H1 (cell line): ENCODE data around the gene RAD9A.

Experiments
- BRCA1 ChIP-seq: IDR thresholded peaks from 2 replicates; pipeline ENCODE4 v1.6.1; 2012; ENCODE audit warnings: low read depth, low read length, improper control_type of control experiment
- CHD1 ChIP-seq: IDR thresholded peaks from 2 replicates; pipeline ENCODE4 v1.6.1; 2012; ENCODE audit warnings: low read depth, low read length, improper control_type of control experiment
- CREB1 ChIP-seq: IDR thresholded peaks from 2 replicates; pipeline ENCODE4 v1.6.1; 2012; ENCODE audit warnings: inconsistent platforms
- HDAC2 ChIP-seq, 2 experiments: fragments of 300-600 bp in 1 of 2; sonication (generic) in 1 of 2; IDR thresholded peaks; 2 replicates each; pipeline ENCODE4 v1.6.1; 2011 to 2012; ENCODE audit warnings: low read depth in 2 of 2, low read length in 2 of 2, mild to moderate bottlenecking in 2 of 2, moderate library complexity in 2 of 2, borderline replicate concordance in 1 of 2, inconsistent platforms in 1 of 2
- JUND ChIP-seq: IDR thresholded peaks from 2 replicates; pipeline ENCODE4 v1.6.1; 2011; ENCODE audit warnings: mild to moderate bottlenecking, improper control_type of control experiment, low read length
- KDM1A ChIP-seq: fragments of 200-600, 300-600 bp; sonication (generic); IDR thresholded peaks from 2 replicates; pipeline ENCODE4 v1.7.1; 2016; ENCODE audit warnings: mild to moderate bottlenecking, low read length, borderline replicate concordance
- POLR2A ChIP-seq, 2 experiments: IDR thresholded peaks; 1 replicate in 1 of 2; 2 replicates in 1 of 2; pipeline ENCODE4 v1.6.1; 2011; ENCODE audit warnings: low read depth in 2 of 2, low read length in 2 of 2, mild to moderate bottlenecking in 2 of 2; ENCODE audit errors: control extremely low read depth in 1 of 2
- POLR2AphosphoS5 ChIP-seq: IDR thresholded peaks from 2 replicates; pipeline ENCODE4 v1.6.1; 2011; ENCODE audit warnings: low read depth, low read length
- RAD21 ChIP-seq, 2 experiments: IDR thresholded peaks in 1 of 2; conservative IDR thresholded peaks in 1 of 2; 2 replicates each; pipeline ENCODE4 v1.6.1; 2011; ENCODE audit warnings: low read depth in 2 of 2, low read length in 2 of 2, improper control_type of control experiment in 1 of 2, inconsistent platforms in 1 of 2, mild to moderate bottlenecking in 1 of 2, moderate library complexity in 1 of 2
- SAP30 ChIP-seq: fragments of 300-600 bp; sonication (generic); IDR thresholded peaks from 2 replicates; pipeline ENCODE4 v1.7.1; 2012; ENCODE audit warnings: low read length, moderate library complexity, mild to moderate bottlenecking, inconsistent platforms; ENCODE audit not compliant: insufficient read depth, insufficient replicate concordance
- TCF12 ChIP-seq: IDR thresholded peaks from 2 replicates; pipeline ENCODE4 v1.6.1; 2011; ENCODE audit warnings: low read depth, mild to moderate bottlenecking, low read length
- TF ChIP-seq, protein P1 (sequence below), 3 experiments: IDR thresholded peaks; 1 replicate in 2 of 3; 2 replicates in 1 of 3; pipeline versions ENCODE4 v1.5.1 to v1.6.1; 2011; ENCODE audit warnings: low read length in 3 of 3, mild to moderate bottlenecking in 3 of 3, inconsistent platforms in 2 of 3, low read depth in 1 of 3, moderate library complexity in 1 of 3; ENCODE audit not compliant: insufficient read depth in 1 of 3; ENCODE audit errors: control extremely low read depth in 1 of 3
- TF ChIP-seq, protein P2 (sequence below): fragments of 300-600 bp; sonication (generic); IDR thresholded peaks from 2 replicates; pipeline ENCODE4 v1.7.1; 2012; ENCODE audit warnings: low read length, moderate library complexity, mild to moderate bottlenecking, inconsistent platforms; ENCODE audit not compliant: insufficient replicate concordance
- TF ChIP-seq, protein P3 (sequence below): IDR thresholded peaks from 2 replicates; pipeline ENCODE4 v1.6.1; 2012; ENCODE audit warnings: inconsistent platforms

DNA sequence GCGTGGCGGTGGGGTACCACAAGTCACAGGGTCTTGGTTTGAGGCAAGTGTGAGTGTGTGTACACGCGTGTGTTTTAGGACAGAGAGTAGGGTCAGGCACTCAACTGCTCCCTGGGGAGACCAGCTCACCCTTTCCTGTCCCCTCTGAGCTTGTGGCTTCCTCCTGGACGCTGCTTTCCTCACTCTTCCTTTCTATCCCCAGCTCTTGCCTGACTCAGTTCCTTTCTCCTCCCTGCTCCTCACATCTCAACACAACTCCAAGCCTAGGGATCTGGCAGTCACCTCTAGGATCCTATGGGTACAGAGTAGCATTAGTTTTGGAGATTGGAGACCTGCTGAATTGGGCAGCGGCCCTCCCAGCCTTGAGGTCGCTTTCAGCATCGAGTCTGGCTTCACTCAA, 22.5 kb upstream of the RAD9A start:
- TF ChIP-seq KDM1A (no peak), CREB1 (no peak), TCF12 (no peak), CHD1 (no peak), JUND (no peak), POLR2A (IDR thresholded peaks at IDR 0.05; ENCODE audit: control extremely low read depth in 1 of 2, low read depth in 2 of 2, low read length in 2 of 2) (no peak), POLR2AphosphoS5 (no peak), RAD21 (IDR thresholded peaks at IDR 0.05 in 1 of 2, conservative IDR thresholded peaks at IDR 0.05 in 1 of 2; ENCODE audit: low read depth in 2 of 2, low read length in 2 of 2) (no peak), SAP30 (no peak), HDAC2 (IDR thresholded peaks at IDR 0.05; ENCODE audit: borderline replicate concordance in 1 of 2, low read depth in 2 of 2, low read length in 2 of 2) (no peak), BRCA1 (no peak)
- TF ChIP-seq, protein P1, sequence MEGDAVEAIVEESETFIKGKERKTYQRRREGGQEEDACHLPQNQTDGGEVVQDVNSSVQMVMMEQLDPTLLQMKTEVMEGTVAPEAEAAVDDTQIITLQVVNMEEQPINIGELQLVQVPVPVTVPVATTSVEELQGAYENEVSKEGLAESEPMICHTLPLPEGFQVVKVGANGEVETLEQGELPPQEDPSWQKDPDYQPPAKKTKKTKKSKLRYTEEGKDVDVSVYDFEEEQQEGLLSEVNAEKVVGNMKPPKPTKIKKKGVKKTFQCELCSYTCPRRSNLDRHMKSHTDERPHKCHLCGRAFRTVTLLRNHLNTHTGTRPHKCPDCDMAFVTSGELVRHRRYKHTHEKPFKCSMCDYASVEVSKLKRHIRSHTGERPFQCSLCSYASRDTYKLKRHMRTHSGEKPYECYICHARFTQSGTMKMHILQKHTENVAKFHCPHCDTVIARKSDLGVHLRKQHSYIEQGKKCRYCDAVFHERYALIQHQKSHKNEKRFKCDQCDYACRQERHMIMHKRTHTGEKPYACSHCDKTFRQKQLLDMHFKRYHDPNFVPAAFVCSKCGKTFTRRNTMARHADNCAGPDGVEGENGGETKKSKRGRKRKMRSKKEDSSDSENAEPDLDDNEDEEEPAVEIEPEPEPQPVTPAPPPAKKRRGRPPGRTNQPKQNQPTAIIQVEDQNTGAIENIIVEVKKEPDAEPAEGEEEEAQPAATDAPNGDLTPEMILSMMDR (IDR thresholded peaks at IDR 0.05; ENCODE audit: control extremely low read depth in 1 of 3, insufficient read depth in 1 of 3, low read depth in 1 of 3, low read length in 3 of 3), result no peak
- TF ChIP-seq, protein P2, sequence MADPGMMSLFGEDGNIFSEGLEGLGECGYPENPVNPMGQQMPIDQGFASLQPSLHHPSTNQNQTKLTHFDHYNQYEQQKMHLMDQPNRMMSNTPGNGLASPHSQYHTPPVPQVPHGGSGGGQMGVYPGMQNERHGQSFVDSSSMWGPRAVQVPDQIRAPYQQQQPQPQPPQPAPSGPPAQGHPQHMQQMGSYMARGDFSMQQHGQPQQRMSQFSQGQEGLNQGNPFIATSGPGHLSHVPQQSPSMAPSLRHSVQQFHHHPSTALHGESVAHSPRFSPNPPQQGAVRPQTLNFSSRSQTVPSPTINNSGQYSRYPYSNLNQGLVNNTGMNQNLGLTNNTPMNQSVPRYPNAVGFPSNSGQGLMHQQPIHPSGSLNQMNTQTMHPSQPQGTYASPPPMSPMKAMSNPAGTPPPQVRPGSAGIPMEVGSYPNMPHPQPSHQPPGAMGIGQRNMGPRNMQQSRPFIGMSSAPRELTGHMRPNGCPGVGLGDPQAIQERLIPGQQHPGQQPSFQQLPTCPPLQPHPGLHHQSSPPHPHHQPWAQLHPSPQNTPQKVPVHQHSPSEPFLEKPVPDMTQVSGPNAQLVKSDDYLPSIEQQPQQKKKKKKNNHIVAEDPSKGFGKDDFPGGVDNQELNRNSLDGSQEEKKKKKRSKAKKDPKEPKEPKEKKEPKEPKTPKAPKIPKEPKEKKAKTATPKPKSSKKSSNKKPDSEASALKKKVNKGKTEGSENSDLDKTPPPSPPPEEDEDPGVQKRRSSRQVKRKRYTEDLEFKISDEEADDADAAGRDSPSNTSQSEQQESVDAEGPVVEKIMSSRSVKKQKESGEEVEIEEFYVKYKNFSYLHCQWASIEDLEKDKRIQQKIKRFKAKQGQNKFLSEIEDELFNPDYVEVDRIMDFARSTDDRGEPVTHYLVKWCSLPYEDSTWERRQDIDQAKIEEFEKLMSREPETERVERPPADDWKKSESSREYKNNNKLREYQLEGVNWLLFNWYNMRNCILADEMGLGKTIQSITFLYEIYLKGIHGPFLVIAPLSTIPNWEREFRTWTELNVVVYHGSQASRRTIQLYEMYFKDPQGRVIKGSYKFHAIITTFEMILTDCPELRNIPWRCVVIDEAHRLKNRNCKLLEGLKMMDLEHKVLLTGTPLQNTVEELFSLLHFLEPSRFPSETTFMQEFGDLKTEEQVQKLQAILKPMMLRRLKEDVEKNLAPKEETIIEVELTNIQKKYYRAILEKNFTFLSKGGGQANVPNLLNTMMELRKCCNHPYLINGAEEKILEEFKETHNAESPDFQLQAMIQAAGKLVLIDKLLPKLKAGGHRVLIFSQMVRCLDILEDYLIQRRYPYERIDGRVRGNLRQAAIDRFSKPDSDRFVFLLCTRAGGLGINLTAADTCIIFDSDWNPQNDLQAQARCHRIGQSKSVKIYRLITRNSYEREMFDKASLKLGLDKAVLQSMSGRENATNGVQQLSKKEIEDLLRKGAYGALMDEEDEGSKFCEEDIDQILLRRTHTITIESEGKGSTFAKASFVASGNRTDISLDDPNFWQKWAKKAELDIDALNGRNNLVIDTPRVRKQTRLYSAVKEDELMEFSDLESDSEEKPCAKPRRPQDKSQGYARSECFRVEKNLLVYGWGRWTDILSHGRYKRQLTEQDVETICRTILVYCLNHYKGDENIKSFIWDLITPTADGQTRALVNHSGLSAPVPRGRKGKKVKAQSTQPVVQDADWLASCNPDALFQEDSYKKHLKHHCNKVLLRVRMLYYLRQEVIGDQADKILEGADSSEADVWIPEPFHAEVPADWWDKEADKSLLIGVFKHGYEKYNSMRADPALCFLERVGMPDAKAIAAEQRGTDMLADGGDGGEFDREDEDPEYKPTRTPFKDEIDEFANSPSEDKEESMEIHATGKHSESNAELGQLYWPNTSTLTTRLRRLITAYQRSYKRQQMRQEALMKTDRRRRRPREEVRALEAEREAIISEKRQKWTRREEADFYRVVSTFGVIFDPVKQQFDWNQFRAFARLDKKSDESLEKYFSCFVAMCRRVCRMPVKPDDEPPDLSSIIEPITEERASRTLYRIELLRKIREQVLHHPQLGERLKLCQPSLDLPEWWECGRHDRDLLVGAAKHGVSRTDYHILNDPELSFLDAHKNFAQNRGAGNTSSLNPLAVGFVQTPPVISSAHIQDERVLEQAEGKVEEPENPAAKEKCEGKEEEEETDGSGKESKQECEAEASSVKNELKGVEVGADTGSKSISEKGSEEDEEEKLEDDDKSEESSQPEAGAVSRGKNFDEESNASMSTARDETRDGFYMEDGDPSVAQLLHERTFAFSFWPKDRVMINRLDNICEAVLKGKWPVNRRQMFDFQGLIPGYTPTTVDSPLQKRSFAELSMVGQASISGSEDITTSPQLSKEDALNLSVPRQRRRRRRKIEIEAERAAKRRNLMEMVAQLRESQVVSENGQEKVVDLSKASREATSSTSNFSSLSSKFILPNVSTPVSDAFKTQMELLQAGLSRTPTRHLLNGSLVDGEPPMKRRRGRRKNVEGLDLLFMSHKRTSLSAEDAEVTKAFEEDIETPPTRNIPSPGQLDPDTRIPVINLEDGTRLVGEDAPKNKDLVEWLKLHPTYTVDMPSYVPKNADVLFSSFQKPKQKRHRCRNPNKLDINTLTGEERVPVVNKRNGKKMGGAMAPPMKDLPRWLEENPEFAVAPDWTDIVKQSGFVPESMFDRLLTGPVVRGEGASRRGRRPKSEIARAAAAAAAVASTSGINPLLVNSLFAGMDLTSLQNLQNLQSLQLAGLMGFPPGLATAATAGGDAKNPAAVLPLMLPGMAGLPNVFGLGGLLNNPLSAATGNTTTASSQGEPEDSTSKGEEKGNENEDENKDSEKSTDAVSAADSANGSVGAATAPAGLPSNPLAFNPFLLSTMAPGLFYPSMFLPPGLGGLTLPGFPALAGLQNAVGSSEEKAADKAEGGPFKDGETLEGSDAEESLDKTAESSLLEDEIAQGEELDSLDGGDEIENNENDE, result no peak
- TF ChIP-seq, protein P3, sequence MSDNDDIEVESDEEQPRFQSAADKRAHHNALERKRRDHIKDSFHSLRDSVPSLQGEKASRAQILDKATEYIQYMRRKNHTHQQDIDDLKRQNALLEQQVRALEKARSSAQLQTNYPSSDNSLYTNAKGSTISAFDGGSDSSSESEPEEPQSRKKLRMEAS, result no peak
